Activated T-cell treated with anti-CD3 and anti-CD28 coated beads for 48 hours (primary cell): ENCODE data around the gene IMPDH1.

ENCODE experiments used
- DNase-seq: peaks from one replicate; pipeline ENCODE4 v3.0.0-alpha.2; 2020; ENCODE audit warnings: low read depth

IMPDH1 gene

DNA sequence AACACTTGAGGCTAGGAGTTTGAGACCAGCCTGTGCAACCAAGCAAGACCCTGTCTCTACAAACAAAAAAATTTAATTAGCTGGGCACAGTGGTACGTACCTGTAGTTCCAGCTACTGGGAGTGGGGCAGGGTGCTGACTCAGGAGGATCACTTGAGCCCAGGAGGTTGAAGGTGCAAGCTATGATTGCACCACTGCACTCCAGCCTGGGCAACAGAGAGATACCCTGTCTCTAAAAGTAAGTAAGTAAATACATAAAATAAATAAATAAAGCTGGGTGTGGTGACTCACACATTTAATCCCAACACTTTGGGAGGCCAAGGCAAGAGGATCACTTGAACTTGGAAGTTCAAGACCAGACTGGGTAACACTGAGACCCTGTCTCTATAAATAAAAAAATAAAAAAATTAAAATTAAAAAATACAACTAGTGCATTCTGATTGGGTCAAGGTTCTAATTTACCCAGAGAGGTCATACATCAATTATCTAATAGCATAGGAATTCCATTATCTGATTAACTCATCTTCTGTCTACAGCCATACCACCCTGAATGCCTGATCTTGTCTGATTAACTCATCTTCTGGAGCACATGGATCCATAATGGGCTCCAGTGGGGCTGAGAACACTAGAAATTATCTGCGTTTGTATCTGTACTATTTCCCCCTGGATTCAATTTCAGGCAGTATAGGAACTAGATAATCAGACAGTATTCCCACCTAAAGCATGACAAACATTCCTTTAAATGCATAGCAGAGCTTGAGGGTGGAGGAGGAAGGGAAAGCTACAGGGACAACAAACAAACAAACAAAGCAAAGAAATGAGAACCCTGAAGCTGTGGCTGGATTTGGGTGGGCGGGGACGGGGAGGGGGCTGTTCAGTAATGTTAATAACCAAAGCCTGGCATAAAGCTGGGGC is 24.9 kb upstream of the IMPDH1 start:
- DNase-seq, result no peak

DNA sequence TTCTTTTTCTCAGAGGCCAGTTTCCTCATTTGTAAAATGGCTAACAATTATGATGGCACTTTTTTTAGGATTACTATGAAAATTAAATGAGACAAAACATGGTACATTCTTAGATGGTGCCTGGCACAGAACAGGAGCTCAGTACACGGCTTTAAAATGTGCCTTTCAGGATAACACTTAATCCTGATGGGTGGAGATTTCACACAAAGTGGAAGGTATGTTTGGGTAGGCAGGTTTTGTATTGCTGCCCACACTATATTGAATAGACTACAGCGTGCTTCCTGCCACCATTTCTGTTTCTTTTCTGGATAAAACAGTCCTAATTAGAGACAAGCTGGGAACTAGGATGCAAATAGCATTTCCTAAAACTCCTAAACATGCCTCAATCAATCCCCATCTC is 22.0 kb upstream of the IMPDH1 start:
- no peak for DNase-seq

DNA sequence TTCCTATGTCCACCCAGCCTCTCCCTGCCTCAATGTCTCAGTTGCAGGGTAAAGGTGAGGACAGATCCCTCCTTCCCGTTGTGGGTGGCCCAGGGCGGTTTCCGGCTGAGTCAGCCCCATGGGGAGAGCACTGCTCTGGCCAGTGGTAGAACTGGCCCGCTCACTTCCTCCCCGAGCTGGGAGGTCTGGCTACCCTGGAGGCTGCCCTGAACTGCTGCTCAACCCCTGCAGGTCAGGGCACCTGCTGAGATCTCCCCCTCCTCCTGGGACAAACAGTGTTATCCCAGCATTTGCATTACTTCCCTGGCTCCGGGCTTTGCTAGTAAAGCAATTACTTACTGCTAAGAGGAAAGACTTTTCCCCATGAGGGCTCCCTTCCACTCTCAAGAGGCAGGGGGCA is 21.4 kb upstream of the IMPDH1 start:
- no peak for DNase-seq

DNA sequence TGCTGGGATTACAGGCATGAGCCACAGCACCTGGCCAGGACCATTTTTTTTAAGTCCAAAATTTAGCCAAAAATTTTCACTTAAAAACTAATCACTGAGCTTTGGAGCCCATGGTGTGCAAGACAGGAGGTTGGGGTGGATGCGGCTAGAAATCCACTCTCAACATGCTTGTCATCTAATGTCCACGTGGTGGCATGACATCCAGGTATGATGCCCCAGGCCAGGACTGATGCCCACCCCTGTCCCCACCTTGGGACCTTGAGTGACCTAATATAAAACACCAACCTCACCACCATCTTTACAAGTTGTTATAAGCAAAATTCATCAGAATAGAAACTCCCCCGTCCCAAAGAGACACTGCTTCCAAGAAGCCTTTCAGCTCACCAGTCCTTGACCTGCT is 20.4 kb upstream of the IMPDH1 start:
- no peak for DNase-seq

DNA sequence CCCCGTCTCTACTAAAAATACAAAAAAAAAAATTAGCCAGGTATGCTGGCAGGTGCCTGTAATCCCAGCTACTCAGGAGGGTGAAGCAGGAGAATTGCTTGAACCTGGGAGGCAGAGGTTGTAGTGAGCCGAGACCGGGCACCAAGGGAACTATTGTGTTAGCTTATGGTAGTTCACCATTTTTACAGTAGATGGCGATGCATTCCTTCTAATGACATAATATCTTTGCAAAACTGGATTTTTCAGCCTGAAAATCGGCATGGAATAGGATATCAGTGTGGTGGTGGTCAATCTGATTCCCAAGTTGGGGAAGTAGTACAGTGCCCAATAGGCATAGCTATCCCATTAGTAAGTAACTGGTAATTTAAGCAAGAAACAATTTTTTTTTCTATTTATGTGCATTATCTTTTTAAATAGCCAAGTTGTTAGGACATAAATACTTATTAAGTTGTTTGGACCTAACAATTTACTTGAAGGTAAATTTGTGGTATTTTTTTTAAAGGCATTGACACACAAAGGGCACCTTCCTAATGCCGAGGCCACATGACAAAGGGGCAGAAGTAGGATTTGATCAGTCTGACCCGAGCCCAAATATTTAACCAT is 17.6 kb upstream of the IMPDH1 start:
- no peak for DNase-seq

DNA sequence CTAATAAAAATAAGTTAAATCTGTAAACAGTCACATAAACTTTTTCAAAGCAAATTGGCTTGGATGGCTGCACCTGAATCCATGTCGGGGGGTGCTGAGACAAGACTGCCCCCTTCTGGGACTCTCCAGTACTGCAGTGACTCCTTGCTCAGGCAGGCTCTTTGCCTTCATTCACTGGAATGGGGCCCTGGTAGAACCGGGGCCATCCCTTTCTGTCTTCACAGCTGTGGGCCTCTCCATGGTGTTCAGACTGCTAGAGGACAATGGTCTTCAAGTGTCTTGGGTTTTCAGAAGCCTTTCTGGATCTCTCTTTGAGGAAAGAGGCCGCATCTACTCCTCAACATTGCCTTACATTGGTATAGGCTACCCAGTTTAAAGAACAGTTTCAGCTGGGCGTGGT is 16.1 kb upstream of the IMPDH1 start:
- peak; percentile 78 for DNase-seq

DNA sequence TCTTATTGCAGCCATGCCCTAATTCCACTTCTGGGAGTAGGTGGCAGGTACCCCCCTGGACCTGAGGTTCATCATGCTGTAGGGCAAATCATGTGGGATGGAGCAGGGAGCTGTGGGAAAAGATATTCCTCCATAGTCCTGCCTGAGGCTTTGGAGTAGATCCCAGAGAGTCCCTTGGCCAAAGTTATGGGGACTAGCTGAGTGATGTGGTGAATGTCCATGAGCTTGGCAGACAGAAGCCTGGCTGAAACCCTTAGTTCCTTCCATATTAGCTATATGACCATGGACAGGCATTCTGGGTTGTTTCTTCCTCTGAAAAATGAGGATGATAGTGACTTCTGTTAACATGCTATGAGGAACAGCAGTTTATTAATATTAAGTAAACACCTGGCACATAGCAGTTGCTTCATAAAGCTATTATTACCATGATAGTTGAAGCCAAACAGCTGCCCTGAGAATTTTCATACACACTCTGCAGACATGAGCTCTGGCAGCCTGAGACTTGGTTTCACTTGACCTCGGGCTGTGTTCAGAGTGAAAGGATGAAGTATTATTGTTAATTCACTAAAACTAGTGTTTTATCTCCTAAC is 15.0 kb upstream of the IMPDH1 start:
- no peak for DNase-seq

DNA sequence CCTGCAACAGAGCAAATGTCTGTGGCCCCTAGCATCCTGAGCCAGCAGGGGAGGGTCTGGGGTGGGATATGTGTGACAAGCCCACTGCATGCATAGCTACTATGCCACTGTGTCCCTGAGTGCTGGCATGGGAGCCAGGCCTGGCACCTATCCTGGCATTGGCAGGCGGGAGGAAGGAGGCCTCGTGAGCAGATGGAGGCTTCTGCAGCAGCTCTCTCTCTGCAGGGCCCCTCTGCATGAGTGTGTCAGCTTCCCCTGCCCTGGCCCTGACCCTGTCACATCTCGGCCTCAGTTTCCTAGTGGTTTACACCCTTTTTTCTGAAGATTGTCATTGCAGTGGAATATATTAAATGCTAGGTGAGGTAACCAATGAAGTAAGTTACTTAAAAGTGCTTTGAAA is 13.1 kb upstream of the IMPDH1 start:
- no peak for DNase-seq

DNA sequence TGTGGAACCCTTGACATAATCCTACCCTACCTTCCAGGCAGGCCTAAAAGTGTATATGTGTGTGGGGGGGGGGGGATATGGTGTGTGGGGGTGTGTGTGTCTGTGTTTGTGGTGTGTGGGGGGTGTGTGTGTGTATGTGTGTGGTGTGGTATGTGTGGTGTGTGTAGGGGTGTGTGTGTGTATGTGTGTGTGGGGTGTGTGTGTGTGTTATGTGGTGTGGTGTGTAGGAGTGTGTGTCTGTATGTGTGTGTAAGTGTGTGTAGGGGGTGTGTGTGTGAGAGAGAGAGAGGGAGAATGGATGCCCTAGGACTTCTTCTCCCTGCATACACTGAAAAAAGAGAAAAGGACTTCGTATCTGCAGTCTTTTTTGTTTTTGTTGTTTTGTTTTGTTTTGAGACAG is 12.3 kb upstream of the IMPDH1 start:
- DNase-seq, result no peak

DNA sequence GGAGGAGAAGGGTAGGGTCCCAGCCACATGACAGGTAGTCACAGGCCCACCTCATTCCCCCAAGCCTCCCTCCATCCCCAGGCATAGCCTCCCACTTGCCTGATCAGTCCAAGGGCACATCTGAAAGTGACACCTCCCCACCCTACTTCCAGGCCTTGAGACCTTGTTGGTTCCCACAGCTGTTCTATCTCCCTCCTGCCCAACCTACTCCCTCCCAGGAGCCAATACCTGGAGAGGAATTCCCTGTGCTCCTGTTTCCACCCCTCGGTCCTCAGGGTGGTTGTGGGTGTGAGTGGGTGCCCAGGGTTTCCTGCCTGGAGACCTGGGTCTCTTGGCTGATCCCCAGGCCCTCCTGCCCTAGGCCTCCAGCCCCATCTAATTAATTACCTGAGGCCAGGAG is 11.6 kb upstream of the IMPDH1 start:
- DNase-seq, result no peak

DNA sequence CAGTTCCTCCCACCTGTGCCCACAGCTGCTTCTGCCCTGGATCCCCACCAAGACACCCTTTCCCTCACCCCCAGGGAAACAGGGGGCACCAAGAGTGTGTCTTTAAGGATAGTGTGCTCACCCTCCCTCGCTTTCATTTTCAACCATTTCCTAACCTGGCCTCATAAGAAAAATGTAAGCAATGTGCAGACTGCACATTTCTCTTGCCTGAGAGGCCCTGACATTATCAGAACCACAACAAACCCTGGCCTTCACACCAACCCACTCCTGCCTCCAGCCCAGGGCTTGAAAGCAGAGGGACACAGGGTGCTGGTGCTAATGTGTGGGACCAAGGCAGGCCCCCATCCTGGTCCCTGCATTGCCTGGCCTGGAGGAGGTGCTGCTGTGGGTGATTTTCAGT is 11.0 kb upstream of the IMPDH1 start:
- DNase-seq, result no peak

DNA sequence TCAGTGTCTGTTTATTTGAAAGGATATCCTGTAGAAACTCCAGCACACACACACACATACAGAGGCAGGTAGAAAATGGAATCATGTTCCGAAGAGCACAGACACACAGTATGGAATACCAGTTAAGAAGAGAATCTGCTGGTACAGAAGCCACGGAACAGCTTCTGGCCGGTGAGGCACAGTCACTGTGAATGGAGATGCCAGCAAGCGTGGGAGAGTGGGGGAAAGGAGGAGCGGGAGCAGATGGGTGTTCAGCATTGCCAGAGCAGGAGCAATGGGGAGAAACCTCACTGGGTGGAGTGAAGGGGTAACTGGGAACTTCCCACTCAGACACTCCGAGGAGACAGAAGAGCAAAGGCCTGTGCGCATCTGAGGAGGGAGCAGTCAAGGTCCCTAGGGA is 9.5 kb upstream of the IMPDH1 start:
- DNase-seq, result no peak

DNA sequence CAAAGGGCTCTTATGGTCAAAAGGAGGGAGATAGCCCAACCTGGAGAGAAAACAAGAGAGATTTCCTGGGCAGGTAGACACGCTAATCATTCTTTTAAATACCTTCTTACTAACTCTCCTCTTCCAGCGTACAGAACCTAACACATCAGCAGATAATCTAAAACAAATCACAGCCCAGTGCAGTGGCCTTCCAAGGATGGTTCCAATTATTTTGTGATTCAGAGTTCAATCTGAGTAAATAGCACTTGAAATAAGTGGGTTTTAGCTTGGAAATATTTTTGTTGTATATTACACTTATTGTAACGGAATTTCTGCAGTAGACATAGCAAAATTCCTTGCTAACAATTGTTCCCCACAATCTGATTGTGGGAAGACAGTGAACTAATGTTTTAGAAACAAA is 7.3 kb upstream of the IMPDH1 start:
- no peak for DNase-seq

DNA sequence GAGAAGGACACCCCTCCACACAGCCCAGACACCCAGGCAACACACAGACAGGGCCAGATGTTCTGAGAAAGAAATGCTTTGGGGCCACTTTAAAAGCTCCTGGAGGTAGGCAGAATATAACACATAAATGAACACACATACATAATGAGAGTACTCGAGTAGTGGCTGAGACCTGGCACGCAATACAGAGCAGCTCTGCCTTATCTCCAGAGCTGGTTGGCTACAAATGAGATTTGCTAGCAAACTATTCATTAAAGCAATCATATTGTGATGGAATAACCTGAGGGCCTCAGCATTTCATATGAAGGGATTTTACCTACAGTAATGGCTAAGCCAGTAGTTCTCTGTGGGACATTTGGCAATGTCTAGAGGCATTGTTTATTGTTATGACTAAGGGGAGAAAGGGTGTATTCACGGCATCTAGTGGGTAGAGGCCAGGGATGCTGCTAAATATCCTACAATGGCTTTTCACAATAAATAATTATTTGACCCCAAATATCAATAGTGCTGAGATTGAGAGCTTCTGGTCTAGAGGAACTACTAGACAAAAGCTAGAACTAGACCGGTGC is 5.5 kb upstream of the IMPDH1 start:
- DNase-seq, result no peak

DNA sequence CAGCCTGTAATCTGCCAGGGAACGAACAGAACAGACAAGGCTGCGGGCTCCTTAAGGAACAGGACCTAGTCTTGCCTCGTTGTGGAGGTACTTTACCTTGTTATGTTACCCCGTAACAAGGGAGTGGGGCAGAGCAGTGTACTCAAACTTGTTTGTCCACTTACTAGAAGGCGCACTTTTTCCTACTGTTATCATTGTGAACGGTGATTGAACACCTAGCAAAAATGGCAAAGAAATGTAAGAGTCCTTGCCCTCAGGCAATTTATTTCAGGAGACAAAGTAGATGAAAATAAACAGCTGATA is 620 bp upstream of the IMPDH1 start:
- DNase-seq, result no peak

DNA sequence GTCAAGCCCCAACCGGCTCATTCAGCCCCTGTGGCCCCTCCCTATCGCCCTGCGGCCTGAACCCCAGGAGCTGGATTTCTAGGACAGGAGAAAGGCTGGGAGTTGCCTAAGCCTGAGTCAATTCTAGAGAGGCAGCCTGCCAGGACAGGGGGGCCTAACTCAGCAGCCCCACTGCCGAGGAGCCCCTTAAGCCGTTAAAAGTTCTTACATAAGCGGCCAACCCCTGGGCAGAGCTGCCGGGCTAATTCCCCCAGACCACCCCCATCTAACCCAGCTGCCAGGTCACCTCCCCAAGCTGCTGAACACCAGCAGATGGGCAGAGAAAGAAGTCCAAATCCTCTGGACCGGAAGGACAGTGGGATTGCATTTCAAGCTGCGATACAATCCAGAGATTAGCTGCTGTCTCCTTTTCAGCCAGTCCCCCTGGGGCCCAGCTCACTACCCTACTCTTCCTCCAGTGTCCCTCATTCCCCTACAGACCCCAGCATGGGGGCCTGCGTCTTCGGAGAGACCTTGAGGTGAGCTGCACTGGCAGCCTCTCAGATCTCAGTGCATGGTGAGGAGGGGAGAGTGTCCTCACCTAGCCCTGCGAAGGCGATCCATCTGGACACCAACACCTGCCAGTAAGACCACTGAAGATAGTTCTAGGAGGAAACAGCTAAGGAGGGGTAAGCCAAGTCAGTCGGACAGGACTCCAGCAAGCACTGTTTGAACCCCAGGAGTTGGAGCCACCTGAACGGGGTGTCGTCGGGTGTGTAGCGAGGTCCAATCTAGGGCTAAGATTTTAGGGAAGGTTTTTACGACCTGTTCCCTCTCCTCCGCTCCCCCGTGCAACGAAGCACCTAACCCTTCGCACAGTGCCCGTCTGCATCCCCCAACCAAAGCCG is 830 bp downstream of the IMPDH1 start:
- no peak for DNase-seq

DNA sequence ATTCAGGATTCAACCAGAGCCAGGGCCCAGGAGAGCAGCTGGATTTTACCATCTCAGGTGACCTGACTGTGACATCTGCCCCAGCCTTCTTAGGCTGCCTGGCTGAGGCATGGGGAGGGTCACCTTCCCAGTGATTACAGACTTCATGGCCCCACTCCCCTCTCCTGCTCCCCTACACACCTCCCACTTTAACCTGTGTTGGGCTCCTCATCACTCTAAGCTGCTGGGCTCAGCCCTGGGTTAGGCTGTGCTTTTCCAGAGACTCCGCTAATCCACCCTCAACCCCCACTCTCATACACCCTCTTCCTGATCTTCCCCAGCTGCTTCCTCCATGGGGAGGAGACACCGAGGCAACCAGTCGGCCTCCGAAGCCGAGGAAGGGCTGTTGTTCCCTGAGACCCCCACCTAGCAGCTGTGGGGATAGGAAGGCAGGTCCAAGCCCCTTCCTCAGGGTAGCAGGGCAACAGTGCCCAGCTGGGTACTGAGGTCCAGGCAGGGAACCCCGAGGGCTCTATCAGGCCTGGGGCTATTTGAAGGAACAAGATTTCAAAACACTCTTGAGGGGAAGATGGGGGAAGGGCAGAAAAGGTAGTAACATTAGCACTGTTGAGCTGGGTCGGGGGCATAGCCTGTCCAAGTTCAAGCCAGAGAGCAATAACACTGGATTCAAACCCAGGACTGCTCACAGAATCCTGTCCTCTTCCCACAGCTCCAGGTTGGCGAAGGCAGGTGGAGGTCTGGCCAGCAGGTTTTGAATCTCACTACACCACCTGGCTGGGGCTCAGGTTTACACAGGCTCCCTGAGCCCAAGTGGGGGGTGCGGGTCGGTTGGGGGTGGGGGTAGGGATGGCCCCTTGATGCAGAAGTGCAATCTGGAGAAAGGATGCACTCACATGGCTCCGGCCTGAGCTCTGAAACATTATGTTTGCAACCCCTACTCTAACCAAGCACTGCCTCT is 1.8 kb downstream of the IMPDH1 start:
- no peak for DNase-seq

DNA sequence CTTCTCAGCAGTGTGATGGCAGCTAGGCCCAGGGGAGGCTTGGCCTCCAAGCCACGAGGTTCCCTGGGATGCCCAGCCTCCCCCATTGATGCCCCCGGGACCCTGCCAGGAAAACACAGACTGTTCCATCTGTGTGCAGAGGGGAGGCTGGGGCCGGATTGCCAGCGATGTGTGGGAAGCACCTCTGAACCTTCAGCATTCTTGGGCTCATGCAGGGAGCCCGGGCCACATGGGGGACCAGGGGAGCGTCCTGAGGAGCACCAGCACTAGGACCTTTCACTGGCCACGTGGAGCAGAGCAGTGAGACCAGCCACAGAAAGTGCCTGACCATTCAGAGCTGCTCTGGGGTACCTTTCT is 2.6 kb downstream of the IMPDH1 start:
- no peak for DNase-seq

DNA sequence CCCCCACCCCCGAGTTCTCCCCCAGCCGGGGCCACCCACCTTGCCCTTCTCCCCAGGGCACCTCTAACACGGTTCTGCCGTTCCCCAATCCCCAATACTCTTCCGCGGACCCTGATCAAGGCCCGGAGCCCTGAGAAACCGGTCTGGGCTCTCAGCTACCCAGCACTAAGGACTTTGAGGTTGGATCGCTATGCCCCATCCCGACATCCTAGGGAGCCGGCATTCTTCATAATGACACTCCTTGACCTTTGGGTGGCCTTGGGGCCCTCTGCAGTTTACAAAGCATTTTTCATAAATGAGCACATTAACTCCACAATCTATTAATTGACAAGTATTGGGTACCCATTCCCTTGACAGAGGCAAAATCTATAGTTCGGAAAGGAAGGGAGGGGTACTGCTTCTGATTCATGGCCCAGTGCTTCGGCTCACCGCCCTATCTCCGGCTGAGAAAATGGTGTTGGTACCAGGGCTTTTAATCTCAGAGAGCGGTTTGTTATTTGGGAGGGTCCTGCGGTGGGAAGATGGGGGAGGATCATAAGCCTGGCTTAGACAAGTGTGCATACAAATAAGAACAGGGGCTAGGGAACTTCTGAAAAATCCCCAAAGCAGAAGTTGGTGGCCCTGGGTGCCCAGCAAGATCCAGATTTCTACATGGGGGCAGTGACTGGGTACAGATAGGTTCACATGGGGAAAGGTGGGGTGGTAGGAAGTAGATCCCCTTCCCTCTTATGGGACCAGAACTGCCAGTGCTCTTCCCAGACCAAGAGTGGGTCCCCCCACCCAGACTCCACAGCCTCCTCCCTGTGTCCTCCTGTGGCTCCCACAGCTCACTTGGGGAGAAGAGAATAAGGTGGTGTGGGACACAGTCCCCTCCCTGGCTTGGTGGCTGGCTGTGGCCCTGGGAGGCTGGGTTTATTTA is 3.2 kb downstream of the IMPDH1 start:
- no peak for DNase-seq
